NOMO-1 (cell line): ENCODE data around the gene CAMK1.
A peak's percentile ranks its signal among the peaks of the same experiment; 100 is the strongest.

ENCODE experiments used
- DNase-seq, 2 experiments: peaks; one replicate each; lab custom pipeline; 2025; ENCODE audit not compliant: unreplicated experiment in 2 of 2; lab: John Stamatoyannopoulos, UW

The CAMK1 gene

GRCh38 chr3:9793161-9793781 is 23.5 kb upstream of the CAMK1 start:
- DNase-seq: peak in 1 of 2 experiments; percentile 54

- DNase-seq: peak; percentile 96 to 99
Measured at GRCh38 chr3:9792405-9793160, 22.8 kb upstream of the CAMK1 start, which contains the start of the genes ARPC4 and TADA3. ARPC4 (plus strand) TSS chr3:9793082; CDS start chr3:9793122, 40 bp downstream. TADA3 (minus strand) TSS chr3:9792473; CDS start chr3:9791466, 1,007 bp downstream.

- peak in 1 of 2 experiments; percentile 52 for DNase-seq
Measured at GRCh38 chr3:9791790-9792404, 22.1 kb upstream of the CAMK1 start.

GRCh38 chr3:9791127-9791526 is 21.4 kb upstream of the CAMK1 start:
- no peak for DNase-seq

GRCh38 chr3:9787714-9788113 is 18.0 kb upstream of the CAMK1 start:
- DNase-seq: no peak

- DNase-seq: no peak
Measured at GRCh38 chr3:9786825-9787669, 17.3 kb upstream of the CAMK1 start.

GRCh38 chr3:9786209-9786739 is 16.5 kb upstream of the CAMK1 start:
- DNase-seq: no peak

- DNase-seq: no peak
Measured at GRCh38 chr3:9785602-9786001, 15.9 kb upstream of the CAMK1 start.

GRCh38 chr3:9784965-9785364 is 15.2 kb upstream of the CAMK1 start:
- DNase-seq: no peak

GRCh38 chr3:9783954-9784353 is 14.2 kb upstream of the CAMK1 start:
- DNase-seq: no peak

GRCh38 chr3:9782770-9783169 is 13.0 kb upstream of the CAMK1 start:
- DNase-seq: peak in 1 of 2 experiments; percentile 18

- DNase-seq: no peak
Measured at GRCh38 chr3:9781978-9782603, 12.3 kb upstream of the CAMK1 start.

GRCh38 chr3:9781551-9781950 is 11.8 kb upstream of the CAMK1 start:
- no peak for DNase-seq

GRCh38 chr3:9780910-9781309 is 11.2 kb upstream of the CAMK1 start:
- no peak for DNase-seq

GRCh38 chr3:9780458-9780812 is 10.7 kb upstream of the CAMK1 start:
- DNase-seq: no peak

- peak; percentile 97 for DNase-seq
Measured at GRCh38 chr3:9779721-9780457, 10.1 kb upstream of the CAMK1 start.

GRCh38 chr3:9779075-9779593 is 9.4 kb upstream of the CAMK1 start:
- DNase-seq: no peak

- peak in 1 of 2 experiments; percentile 27 for DNase-seq
Measured at GRCh38 chr3:9778143-9779074, 8.7 kb upstream of the CAMK1 start.
